ENCODE measurements around the gene WDFY3.

Gene WDFY3

GRCh38 chr4:84874619-84875018 lies 91.9 kb downstream of the WDFY3 start:
- no peak for TF ChIP-seq CTCF (conservative IDR thresholded peaks at IDR 0.05; ENCODE audit: low read depth, low read length)
- no peak overlapping the region for H3K4me3 ChIP-seq (ENCODE audit: low read depth, low read length)

GRCh38 chr4:84870398-84871163 lies 95.9 kb downstream of the WDFY3 start:
- H3K4me3 ChIP-seq (ENCODE audit: low read depth, low read length): no peak overlapping the region
- no peak for TF ChIP-seq CTCF (conservative IDR thresholded peaks at IDR 0.05; ENCODE audit: low read depth, low read length)
- peak; percentile 83 for DNase-seq (ENCODE audit: low read depth)

More at GRCh38 chr4:84874619-84875018, 91.9 kb downstream of the WDFY3 start:
- no peak for DNase-seq (ENCODE audit: low read depth)

- no peak for TF ChIP-seq CTCF (conservative IDR thresholded peaks at IDR 0.05; ENCODE audit: low read depth, low read length)
- DNase-seq (ENCODE audit: low read depth): no peak
- no peak overlapping the region for H3K4me3 ChIP-seq (ENCODE audit: low read depth, low read length)
Measured at GRCh38 chr4:84866295-84866694, 100.2 kb downstream of the WDFY3 start.

- H3K4me3 ChIP-seq (ENCODE audit: low read depth, low read length): no peak overlapping the region
- DNase-seq (ENCODE audit: low read depth): no peak
- TF ChIP-seq CTCF (conservative IDR thresholded peaks at IDR 0.05; ENCODE audit: low read depth, low read length): no peak
Measured at GRCh38 chr4:84865600-84865999, 100.9 kb downstream of the WDFY3 start.

GRCh38 chr4:84862064-84862463 lies 104.4 kb downstream of the WDFY3 start:
- DNase-seq (ENCODE audit: low read depth): no peak
- no peak overlapping the region for H3K4me3 ChIP-seq (ENCODE audit: low read depth, low read length)
- TF ChIP-seq CTCF (conservative IDR thresholded peaks at IDR 0.05; ENCODE audit: low read depth, low read length): no peak

- H3K4me3 ChIP-seq (ENCODE audit: low read depth, low read length): no peak overlapping the region
- TF ChIP-seq CTCF (conservative IDR thresholded peaks at IDR 0.05; ENCODE audit: low read depth, low read length): no peak
- DNase-seq (ENCODE audit: low read depth): no peak
Measured at GRCh38 chr4:84857296-84857695, 109.2 kb downstream of the WDFY3 start.

GRCh38 chr4:84856468-84857049 lies 109.9 kb downstream of the WDFY3 start:
- no peak overlapping the region for H3K4me3 ChIP-seq (ENCODE audit: low read depth, low read length)
- no peak for TF ChIP-seq CTCF (conservative IDR thresholded peaks at IDR 0.05; ENCODE audit: low read depth, low read length)
- peak; percentile 75 for DNase-seq (ENCODE audit: low read depth)

All from choroid plexus epithelial cell (primary cell).